Trophoblast cell (in vitro differentiated cells and primary cell): ENCODE results near the gene GSG1L.

Experiments
- DNase-seq, 2 donors: peaks; one replicate each; pipeline ENCODE4 v3.0.0-alpha.2; 2016
- H2AFZ ChIP-seq: 2 replicates; pipeline ENCODE4 v1.6.1; 2013; ENCODE audit warnings: low read length, moderate library complexity, mild to moderate bottlenecking; ENCODE audit not compliant: insufficient read depth, poor library complexity
- H2AK5ac ChIP-seq: 2 replicates; pipeline ENCODE4 v1.6.1; 2013; ENCODE audit warnings: mild to moderate bottlenecking, low read length
- H2BK120ac ChIP-seq: 2 replicates; pipeline ENCODE4 v1.6.1; 2013; ENCODE audit warnings: low read length, mild to moderate bottlenecking, moderate library complexity; ENCODE audit not compliant: insufficient read depth, poor library complexity
- H2BK12ac ChIP-seq: 2 replicates; pipeline ENCODE4 v1.6.1; 2013; ENCODE audit warnings: mild to moderate bottlenecking, low read length, moderate library complexity
- H2BK5ac ChIP-seq: 2 replicates; pipeline ENCODE4 v1.6.1; 2013; ENCODE audit warnings: low read length, low read depth, moderate library complexity, mild to moderate bottlenecking; ENCODE audit not compliant: poor library complexity
- H3K14ac ChIP-seq: 2 replicates; pipeline ENCODE4 v1.6.1; 2013; ENCODE audit warnings: mild to moderate bottlenecking, low read length
- H3K18ac ChIP-seq: 2 replicates; pipeline ENCODE4 v1.6.1; 2013; ENCODE audit warnings: mild to moderate bottlenecking, low read length
- H3K23ac ChIP-seq: 2 replicates; pipeline ENCODE4 v1.6.1; 2013; ENCODE audit warnings: low read length
- H3K27ac ChIP-seq: 2 replicates; pipeline ENCODE4 v1.5.1; 2013; ENCODE audit warnings: low read depth, mild to moderate bottlenecking, inconsistent platforms, low read length, moderate library complexity
- H3K27me3 ChIP-seq: 2 replicates; pipeline ENCODE4 v1.6.1; 2013; ENCODE audit warnings: inconsistent platforms, mild to moderate bottlenecking, low read length, moderate library complexity; ENCODE audit not compliant: insufficient read depth
- H3K36me3 ChIP-seq, 2 experiments: 1 replicate in 1 of 2; 2 replicates in 1 of 2; pipeline ENCODE4 v1.6.1; 2013; ENCODE audit warnings: low read length in 2 of 2, mild to moderate bottlenecking in 2 of 2, moderate library complexity in 1 of 2; ENCODE audit not compliant: insufficient read depth in 2 of 2, control insufficient read depth in 1 of 2
- H3K4ac ChIP-seq: 2 replicates; pipeline ENCODE4 v1.6.1; 2013; ENCODE audit warnings: low read depth, mild to moderate bottlenecking, low read length, moderate library complexity
- H3K4me1 ChIP-seq, 2 experiments: 1 replicate in 1 of 2; 2 replicates in 1 of 2; pipeline ENCODE4 v1.6.1; 2013; ENCODE audit warnings: low read length in 2 of 2, mild to moderate bottlenecking in 2 of 2, moderate library complexity in 1 of 2; ENCODE audit not compliant: insufficient read depth in 2 of 2, control insufficient read depth in 1 of 2
- H3K4me2 ChIP-seq: 2 replicates; pipeline ENCODE4 v1.6.1; 2013; ENCODE audit warnings: inconsistent platforms, mild to moderate bottlenecking, low read length, moderate library complexity
- H3K4me3 ChIP-seq: 2 replicates; pipeline ENCODE4 v1.5.1; 2013; ENCODE audit warnings: mild to moderate bottlenecking, low read depth, low read length, inconsistent platforms
- H3K79me1 ChIP-seq: one replicate; pipeline ENCODE4 v1.6.1; 2013; ENCODE audit warnings: low read length
- H3K79me2 ChIP-seq: 2 replicates; pipeline ENCODE4 v1.6.1; 2013; ENCODE audit warnings: low read length, mild to moderate bottlenecking; ENCODE audit not compliant: control insufficient read depth, insufficient read depth, poor library complexity
- H3K9ac ChIP-seq: 2 replicates; pipeline ENCODE4 v1.6.1; 2013; ENCODE audit warnings: mild to moderate bottlenecking, low read length
- H3K9me3 ChIP-seq: 2 replicates; pipeline ENCODE4 v1.6.1; 2013; ENCODE audit warnings: low read depth, mild to moderate bottlenecking, control low read depth, inconsistent platforms, low read length; ENCODE audit not compliant: insufficient read depth
- H4K12ac ChIP-seq: 2 replicates; pipeline ENCODE4 v1.6.1; 2013; ENCODE audit warnings: low read depth, mild to moderate bottlenecking, low read length, moderate library complexity
- H4K8ac ChIP-seq: 2 replicates; pipeline ENCODE4 v1.6.1; 2013; ENCODE audit warnings: low read depth, mild to moderate bottlenecking, low read length, moderate library complexity
- H4K91ac ChIP-seq: one replicate; pipeline ENCODE4 v1.6.1; 2013; ENCODE audit warnings: low read depth, mild to moderate bottlenecking, low read length, moderate library complexity
- WGBS: extraction: QIAGEN DNeasy Blood & Tissue Kit; methylation state at CpG from one replicate; pipeline ENCODE4 v1.1.7; 2013; ENCODE audit warnings: missing lambda C conversion rate; ENCODE audit not compliant: insufficient read length, insufficient coverage; ENCODE audit errors: extremely low coverage; 5-methylcytosine and 5-hydroxymethylcytosine counted together

The GSG1L gene

GRCh38 chr16:27803775-27804549 is 259.6 kb downstream of the GSG1L start:
- no peak overlapping the region for H3K4ac ChIP-seq
- no peak overlapping the region for H4K12ac ChIP-seq
- H3K14ac ChIP-seq = no peak overlapping the region
- H2BK12ac ChIP-seq = no peak overlapping the region
- H3K79me2 ChIP-seq = no peaks in the 10 kb centered on the region
- DNase-seq = no peak
- no peaks in the 10 kb centered on the region for H3K27me3 ChIP-seq
- H2AFZ ChIP-seq = no peak overlapping the region
- H2AK5ac ChIP-seq = no peak overlapping the region
- H3K9ac ChIP-seq = no peak overlapping the region
- no peak overlapping the region for H3K4me2 ChIP-seq
- H3K23ac ChIP-seq = no peak overlapping the region
- WGBS = 100% methylated on average over 1 of the region's 10 CpGs
- H4K8ac ChIP-seq = no peak overlapping the region
- no peak overlapping the region for H4K91ac ChIP-seq
- H3K27ac ChIP-seq = no peak overlapping the region
- H3K36me3 ChIP-seq = no peaks in the 10 kb centered on the region
- no peaks in the 10 kb centered on the region for H3K4me1 ChIP-seq
- H3K9me3 ChIP-seq = no peaks in the 10 kb centered on the region
- H3K4me3 ChIP-seq = no peak overlapping the region
- no peak overlapping the region for H2BK120ac ChIP-seq
- no peaks in the 10 kb centered on the region for H3K79me1 ChIP-seq
- no peak overlapping the region for H3K18ac ChIP-seq
- H2BK5ac ChIP-seq = no peak overlapping the region

GRCh38 chr16:27802664-27803439 is 260.7 kb downstream of the GSG1L start:
- no peak overlapping the region for H3K9ac ChIP-seq
- H2BK12ac ChIP-seq = no peak overlapping the region
- no peak overlapping the region for H3K23ac ChIP-seq
- H4K91ac ChIP-seq = no peak overlapping the region
- H3K14ac ChIP-seq = no peak overlapping the region
- H2BK120ac ChIP-seq = no peak overlapping the region
- no peak overlapping the region for H3K4me2 ChIP-seq
- no peak overlapping the region for H2BK5ac ChIP-seq
- H3K4ac ChIP-seq = no peak overlapping the region
- no peak overlapping the region for H2AK5ac ChIP-seq
- no peak overlapping the region for H3K4me3 ChIP-seq
- H3K79me2 ChIP-seq = no peaks in the 10 kb centered on the region
- no peaks in the 10 kb centered on the region for H3K9me3 ChIP-seq
- H4K8ac ChIP-seq = no peak overlapping the region
- no CpG with 5 or more reads among the region's 12 CpGs for WGBS
- no peak for DNase-seq
- no peaks in the 10 kb centered on the region for H3K4me1 ChIP-seq
- H2AFZ ChIP-seq = no peak overlapping the region
- no peak overlapping the region for H3K18ac ChIP-seq
- no peak overlapping the region for H4K12ac ChIP-seq
- H3K27me3 ChIP-seq = no peaks in the 10 kb centered on the region
- H3K79me1 ChIP-seq = no peaks in the 10 kb centered on the region
- H3K27ac ChIP-seq = no peak overlapping the region
- H3K36me3 ChIP-seq = no peaks in the 10 kb centered on the region

GRCh38 chr16:27801289-27801945 is 262.1 kb downstream of the GSG1L start:
- no CpG with 5 or more reads among the region's 18 CpGs for WGBS
- Histone ChIP-seq H2BK5ac (no peak overlapping the region), H3K4ac (no peak overlapping the region), H3K4me3 (no peak overlapping the region), H3K23ac (no peak overlapping the region), H3K27me3 (no peaks in the 10 kb centered on the region), H3K18ac (no peak overlapping the region), H3K4me1 (no peaks in the 10 kb centered on the region), H3K9ac (no peak overlapping the region), H2BK12ac (no peak overlapping the region), H4K12ac (no peak overlapping the region), H3K36me3 (no peaks in the 10 kb centered on the region), H3K79me2 (no peaks in the 10 kb centered on the region), H3K14ac (no peak overlapping the region), H2BK120ac (no peak overlapping the region), H3K4me2 (no peak overlapping the region), H3K9me3 (no peaks in the 10 kb centered on the region), H3K27ac (no peak overlapping the region), H4K8ac (no peak overlapping the region), H2AK5ac (no peak overlapping the region), H4K91ac (no peak overlapping the region), H3K79me1 (no peaks in the 10 kb centered on the region), H2AFZ (no peak overlapping the region)
- peak in 1 of 2 donors; percentile 41 for DNase-seq

GRCh38 chr16:27800817-27801216 is 262.7 kb downstream of the GSG1L start:
- H3K9me3 ChIP-seq = no peaks in the 10 kb centered on the region
- no peaks in the 10 kb centered on the region for H3K27me3 ChIP-seq
- no peak overlapping the region for H2AFZ ChIP-seq
- H3K4me1 ChIP-seq = no peaks in the 10 kb centered on the region
- no peak overlapping the region for H3K18ac ChIP-seq
- no peak overlapping the region for H3K4ac ChIP-seq
- no peak overlapping the region for H4K12ac ChIP-seq
- H3K14ac ChIP-seq = no peak overlapping the region
- no peaks in the 10 kb centered on the region for H3K36me3 ChIP-seq
- no peaks in the 10 kb centered on the region for H3K79me2 ChIP-seq
- no peak overlapping the region for H3K23ac ChIP-seq
- no peak overlapping the region for H2BK5ac ChIP-seq
- H2BK120ac ChIP-seq = no peak overlapping the region
- H2AK5ac ChIP-seq = no peak overlapping the region
- no CpG with 5 or more reads among the region's 9 CpGs for WGBS
- no peak for DNase-seq
- no peak overlapping the region for H4K8ac ChIP-seq
- no peak overlapping the region for H2BK12ac ChIP-seq
- no peak overlapping the region for H3K27ac ChIP-seq
- no peak overlapping the region for H3K4me3 ChIP-seq
- H3K4me2 ChIP-seq = no peak overlapping the region
- no peak overlapping the region for H4K91ac ChIP-seq
- H3K9ac ChIP-seq = no peak overlapping the region
- no peaks in the 10 kb centered on the region for H3K79me1 ChIP-seq
